Iris pigment epithelial cell (primary cell): Measurements from ENCODE around the gene TJP2.

Experiments used
- DNase-seq: peaks from one replicate; pipeline ENCODE4 v3.0.0-alpha.2; 2011; ENCODE audit warnings: low read depth

Gene TJP2

DNA sequence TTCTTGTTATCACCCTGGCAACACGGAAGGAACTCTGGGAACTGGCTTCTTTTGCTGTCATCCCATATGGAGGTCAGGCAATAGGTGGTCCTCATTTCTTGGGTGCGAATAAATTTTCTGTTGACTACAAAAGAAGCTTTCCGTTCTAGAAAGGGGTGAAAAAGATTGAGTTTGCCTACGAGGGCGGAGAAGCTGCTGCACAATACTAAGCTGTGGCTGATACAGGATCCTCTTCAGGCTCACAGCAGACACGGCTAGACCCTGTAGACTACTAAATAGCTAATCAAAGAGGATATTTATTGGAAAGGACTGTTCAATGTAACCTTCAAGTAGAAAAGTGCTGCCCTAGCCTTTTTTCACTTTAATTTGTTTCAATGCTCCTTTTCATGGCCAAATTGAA is 58.1 kb downstream of the TJP2 start:
- no peak for DNase-seq

DNA sequence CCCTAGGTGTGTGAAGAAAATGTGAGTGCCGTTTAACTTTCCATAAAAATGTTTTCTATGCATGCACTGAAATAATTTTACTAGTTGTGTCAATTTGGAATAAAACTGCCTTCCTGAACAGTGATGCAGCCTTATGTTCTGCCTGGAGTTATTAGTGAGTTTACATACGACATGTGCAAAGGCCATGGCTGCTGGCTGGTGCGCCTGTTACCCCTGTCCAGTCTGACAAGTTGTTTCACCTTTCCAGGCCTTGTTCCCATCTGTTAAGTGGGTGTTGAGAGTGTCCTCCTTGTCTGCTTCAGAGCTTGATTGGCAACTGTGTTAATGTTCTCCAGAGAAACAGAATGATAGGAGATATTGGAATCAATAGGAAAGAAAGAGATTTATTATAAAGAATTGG is 60.6 kb downstream of the TJP2 start:
- DNase-seq, result no peak

DNA sequence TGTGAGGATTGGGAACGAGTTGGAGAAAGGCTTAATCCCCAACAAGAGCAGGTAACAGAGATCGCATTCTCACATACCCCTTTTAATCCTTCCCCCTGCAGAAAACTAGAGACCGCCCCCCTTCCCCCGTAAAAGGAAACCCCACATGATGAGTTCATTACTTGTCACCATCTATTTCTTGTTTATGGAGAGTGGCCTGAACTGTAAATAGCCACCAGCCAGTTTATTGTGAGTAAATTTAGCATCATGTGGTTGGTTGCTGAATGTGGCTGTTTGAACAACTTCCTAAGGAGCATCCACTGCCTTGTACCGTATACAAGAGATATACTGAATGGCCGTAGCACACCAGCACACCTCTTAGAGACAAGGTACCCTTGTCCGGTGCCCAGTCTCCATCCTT is 62.1 kb downstream of the TJP2 start:
- DNase-seq, result no peak

DNA sequence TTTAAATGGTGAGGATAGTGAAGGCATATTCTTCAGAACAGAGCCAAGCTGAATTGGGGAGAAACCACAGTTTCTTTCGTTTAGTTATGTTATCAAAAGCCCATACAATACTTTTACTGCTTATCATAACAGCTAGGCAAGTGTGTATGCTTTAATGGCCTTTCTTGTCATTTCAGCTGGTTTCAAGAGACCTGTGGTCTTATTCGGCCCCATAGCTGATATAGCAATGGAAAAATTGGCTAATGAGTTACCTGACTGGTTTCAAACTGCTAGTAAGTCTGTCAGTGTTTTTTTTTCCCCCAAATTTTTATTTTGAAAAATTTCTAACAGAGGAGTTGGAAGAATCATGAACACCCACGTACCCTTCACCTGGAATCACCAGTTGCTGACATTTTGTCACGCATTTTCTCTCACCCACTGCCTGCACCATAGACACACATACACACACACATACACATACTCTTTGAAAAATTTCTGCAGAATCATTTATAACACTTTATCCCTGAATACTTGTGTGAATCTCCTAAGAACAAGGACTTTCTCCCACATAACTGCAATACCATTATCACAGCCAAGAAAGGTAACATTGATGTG is 63.7 kb downstream of the TJP2 start:
- no peak for DNase-seq

DNA sequence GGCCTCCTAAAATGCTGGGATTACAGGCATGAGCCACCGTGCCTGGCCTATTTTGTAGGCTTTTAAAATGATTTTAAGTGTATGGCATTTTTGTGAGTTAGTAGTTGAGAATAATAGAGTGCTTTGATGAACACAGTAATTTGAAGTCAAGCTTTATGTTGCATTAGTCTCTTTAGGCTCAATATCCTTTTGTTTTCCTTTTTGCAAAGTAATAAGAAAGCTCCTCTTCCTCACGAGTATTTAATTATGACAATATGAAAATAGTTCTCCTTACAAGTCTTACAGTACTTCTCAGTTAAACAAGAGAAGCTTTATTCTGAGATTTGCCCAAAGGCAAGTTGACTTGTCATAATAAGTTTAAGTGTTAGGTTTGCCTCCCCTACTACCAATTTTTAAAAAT is 69.0 kb downstream of the TJP2 start:
- no peak for DNase-seq

DNA sequence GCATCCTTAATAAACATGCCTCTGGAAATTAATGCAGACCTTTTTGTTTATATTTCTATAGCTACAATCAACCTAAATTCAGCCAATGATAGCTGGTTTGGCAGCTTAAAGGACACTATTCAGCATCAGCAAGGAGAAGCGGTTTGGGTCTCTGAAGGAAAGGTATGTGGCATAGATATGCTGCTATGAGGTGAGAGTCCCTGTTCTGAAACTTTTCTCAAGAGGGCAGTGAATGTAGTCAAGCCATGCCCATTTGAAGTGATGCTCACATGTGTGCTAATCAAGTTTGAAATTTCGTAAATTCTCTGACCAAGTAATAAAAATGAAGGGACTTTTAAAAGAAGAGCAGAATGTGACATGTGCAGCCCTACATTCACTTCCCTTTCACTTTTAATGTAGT is 72.6 kb downstream of the TJP2 start:
- no peak for DNase-seq

DNA sequence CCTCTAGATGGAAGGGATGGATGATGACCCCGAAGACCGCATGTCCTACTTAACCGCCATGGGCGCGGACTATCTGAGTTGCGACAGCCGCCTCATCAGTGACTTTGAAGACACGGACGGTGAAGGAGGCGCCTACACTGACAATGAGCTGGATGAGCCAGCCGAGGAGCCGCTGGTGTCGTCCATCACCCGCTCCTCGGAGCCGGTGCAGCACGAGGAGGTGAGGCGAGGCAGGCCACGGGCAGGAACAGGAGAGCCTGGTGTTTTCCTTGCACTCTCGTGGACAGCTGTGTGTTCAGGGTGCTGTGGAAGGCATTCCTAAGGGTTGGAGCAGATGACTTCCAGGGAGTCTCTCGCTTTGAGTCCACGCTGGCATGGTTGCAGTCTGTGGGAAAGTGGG is 73.9 kb downstream of the TJP2 start:
- DNase-seq, result no peak

DNA sequence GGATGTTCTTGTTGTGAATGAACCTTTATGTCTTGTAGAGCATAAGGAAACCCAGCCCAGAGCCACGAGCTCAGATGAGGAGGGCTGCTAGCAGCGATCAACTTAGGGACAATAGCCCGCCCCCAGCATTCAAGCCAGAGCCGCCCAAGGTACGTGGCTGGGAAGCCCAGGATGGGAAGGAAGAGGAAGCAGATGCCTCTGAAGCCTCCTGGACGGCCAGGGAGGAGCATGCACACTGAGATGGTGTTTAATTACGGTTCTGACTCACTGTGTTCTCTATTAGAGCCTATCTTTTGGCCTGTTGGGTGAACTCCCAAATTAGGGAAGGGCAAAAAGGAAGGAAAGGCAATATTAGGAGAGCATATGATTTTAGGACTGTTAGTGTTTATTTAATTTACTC is 75.3 kb downstream of the TJP2 start:
- DNase-seq, result peak; percentile 14

DNA sequence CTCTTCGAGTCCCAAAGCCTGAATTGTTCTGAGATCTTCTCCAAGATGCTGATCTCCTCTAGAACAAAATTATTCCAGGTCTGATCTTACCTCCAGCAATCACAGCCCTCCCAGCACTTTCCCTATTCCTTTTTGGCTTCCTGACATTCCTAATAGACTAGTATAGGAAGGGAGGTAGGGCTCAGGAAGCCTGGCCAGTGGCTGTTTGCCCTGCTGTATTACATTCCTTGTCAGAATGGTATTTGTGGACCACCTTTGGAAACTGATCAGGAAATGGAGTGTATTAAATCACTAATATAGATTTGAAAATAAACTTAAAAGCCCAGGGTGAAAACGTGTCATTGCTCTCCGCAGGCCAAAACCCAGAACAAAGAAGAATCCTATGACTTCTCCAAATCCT is 76.6 kb downstream of the TJP2 start:
- DNase-seq, result no peak

DNA sequence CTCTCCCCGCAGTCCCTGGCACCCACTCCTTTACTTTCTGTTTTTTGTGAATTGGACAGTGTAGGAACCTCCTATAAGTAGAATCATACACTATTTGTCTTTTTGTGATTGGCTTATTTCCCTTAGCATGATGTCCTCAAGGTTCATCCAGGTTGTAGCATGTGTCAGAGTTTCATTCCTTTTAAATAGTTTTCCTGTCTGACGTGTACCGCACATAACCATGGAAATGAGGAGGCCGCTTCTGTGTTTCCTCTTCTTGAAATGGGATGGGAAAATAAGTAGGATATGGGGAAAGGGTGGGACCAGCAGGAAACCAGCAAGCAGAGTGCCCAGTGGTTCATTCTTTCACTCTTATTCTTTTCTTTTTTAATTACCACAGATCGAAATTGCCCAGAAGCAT is 78.4 kb downstream of the TJP2 start:
- DNase-seq, result no peak

DNA sequence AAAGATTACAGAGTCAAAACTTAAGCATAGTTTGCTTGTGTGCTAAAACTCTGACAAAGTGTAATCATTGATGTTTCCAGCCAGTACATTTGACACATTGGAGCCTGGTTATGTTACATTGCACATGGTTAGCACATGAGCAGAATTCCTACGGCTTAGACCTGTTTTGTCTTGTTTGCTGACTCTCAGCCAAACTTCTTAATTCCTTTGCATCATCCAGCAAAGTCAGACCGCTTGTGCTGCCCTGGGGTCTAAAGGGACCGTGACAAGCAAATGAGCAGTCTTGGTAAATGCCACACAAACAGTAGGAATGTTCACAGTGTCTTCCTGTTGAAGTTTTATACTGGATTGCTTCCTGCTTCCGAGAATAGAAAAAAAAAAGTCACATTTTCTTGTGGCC is 79.0 kb downstream of the TJP2 start:
- peak; percentile 54 for DNase-seq

DNA sequence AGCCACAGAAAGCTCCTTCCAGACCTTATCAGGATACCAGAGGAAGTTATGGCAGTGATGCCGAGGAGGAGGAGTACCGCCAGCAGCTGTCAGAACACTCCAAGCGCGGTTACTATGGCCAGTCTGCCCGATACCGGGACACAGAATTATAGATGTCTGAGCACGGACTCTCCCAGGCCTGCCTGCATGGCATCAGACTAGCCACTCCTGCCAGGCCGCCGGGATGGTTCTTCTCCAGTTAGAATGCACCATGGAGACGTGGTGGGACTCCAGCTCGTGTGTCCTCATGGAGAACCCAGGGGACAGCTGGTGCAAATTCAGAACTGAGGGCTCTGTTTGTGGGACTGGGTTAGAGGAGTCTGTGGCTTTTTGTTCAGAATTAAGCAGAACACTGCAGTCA is 80.1 kb downstream of the TJP2 start:
- DNase-seq, result no peak

DNA sequence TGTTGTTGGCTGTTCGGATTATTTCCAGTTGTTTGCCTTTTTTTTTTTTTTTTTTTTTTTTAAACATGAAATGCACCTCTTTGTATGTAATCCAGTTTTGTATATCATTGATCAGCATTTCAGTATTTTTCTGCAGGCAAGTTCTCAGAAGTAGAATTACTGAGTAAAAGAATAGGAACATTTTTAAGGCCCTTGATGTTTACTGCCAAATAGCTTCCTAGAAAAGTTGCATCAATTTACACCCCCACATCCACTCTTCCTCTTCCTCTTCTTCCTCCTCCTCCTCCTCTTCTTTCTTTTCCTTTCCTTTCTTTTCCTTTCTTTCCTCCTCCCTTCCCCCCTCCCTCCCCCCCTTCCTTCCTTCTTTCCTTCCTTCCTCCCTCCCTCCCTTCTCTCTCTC is 81.5 kb downstream of the TJP2 start:
- DNase-seq, result no peak

DNA sequence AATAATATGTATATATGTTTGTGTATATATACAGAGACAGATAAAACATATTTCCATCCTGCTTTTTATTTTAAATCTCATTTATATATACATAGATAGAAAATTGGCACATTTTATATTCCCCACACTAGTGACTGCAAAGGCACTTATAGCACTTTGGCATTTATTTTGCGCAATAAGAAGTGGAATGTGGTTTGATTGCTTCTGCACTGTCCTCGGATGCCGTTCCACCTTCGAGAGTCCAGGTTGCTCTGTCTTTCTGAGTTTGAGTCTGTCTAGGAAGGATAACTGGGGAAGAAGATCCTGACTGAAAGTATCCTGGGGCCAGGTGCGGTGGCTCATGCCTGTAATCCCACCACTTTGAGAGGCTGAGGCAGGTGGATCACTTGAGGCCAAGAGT is 84.5 kb downstream of the TJP2 start:
- DNase-seq, result no peak

DNA sequence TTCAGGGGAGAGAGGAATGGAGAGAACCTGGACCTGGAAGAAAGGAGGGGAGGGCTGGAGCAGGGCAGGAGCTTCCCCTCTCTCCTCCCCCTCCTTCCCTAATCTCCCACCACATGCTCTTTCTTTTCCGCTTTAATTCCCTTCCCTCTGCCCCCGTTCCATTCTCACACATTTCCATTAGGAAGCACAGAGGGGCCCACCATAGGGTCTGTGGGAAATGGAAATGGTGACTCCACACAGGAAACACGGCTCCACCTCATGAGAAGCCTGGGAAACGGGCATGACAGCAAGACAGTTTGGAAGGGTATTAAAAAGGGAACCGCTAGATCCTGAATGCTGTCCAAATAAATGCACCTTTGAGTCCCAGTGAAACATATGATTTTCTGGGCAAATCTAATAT is 86.1 kb downstream of the TJP2 start:
- DNase-seq, result no peak

DNA sequence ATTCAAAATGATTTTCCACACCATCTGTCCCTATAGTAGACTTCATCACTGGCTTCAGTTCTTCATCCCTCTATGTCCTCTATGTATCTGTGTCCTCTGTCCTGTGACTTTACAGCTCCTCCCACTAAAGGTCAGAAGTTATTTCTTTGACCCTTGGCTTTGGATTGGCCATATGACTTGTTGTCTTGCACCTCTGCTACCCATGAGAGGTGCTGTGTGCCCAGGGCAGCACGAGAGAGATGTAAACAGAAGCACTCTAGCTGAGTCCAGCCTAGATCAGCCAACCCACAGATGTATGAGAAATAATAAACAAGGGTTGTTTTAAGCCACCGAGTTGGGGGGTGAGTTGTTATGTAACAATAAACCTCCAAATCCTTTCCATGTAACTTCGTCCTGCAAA is 87.6 kb downstream of the TJP2 start:
- DNase-seq, result no peak

DNA sequence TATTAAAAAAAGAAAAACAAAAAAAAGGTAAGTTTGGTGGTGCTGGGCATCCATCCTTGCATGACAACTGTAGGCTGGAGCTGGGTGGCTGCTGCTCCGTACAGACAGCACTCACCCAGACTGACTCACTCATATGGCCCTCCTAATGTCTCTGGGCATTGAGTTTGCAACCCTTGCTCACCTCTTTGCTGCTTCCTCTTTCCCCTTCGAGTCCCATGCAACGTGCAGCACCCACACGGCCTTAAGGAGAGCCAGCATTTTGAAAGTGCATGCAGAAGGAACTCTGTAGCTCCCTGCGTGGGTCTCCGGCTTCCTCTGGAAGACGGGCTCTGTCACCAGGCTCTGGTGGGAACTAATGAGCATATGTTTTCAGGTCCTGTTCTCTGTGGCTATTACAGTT is 90.4 kb downstream of the TJP2 start:
- no peak for DNase-seq

DNA sequence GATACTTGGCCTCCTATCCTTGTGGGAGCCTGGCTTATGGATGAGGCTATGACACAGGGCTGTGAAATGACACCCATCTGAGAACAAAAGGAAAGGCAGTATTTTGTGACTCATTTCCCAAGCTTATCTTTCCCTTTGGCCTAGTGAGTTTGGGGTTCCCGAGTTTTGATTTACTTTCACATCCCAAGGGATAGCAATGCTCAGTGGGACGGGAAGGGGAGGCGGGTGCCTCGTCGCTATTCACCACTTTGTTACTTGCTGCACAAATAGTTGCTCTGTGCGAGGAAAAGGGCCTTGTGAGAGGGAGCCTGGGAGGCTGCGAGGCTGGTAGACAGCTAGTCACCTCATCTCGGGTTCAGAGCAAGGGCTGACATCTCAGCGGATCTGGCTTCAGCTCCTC is 91.8 kb downstream of the TJP2 start:
- DNase-seq, result peak; percentile 12

DNA sequence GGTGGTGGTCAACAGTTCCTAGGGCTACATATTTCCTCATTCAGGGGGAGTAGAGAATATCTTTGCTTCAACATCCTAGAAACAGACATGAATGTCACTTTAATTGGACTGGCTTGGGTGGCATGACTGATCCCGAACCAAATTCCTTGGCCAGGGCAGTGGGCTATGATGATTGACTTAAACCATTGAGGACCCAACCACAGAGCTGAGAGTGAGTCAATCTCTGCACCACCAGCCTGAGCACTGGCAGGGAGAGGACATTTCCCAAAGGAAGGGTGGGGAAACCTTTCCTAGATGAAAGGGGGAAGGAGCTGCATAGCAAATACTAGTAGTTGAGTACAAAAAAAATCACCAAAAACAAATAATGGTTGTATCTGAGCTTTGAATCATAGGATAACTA is 98.1 kb downstream of the TJP2 start:
- no peak for DNase-seq

DNA sequence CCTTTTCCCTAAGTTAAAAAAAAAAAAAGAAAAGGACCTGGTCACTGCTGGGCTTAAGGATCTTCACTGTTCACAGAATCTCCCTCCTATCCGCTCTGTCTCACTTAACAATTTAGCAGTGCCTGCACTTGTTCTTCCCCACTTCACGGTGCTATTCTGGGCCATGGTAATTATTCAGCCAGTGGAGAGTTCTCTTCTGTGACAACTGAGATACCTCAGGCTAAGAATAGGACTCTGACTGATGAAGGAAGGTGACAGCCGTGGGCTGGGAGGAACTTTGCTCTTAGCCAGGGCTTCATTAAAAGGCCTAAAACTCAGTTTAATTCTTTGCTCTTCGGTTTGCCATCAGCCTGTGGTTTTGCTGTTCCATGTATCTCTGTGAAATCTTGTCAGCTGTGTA is 99.1 kb downstream of the TJP2 start:
- DNase-seq, result no peak

DNA sequence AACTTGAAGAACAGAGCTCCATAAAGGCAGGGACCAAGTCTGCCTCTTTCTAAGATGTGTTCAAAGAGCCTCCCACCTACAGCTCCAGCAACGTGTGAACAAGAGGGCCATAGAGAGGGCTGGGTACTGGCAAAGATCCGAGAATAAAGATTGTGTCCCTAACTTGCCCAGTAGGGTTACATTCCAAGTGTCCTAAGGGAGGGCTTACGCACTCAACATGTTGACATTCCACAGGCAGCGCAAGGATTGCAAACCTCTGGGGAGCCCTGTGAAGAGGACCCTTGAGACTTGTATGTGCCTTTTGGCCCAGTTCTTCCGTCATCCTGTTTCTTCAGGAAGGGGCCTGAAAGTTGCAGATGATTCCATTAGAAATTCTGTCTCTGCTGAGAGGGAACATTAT is 102.7 kb downstream of the TJP2 start:
- DNase-seq, result no peak

DNA sequence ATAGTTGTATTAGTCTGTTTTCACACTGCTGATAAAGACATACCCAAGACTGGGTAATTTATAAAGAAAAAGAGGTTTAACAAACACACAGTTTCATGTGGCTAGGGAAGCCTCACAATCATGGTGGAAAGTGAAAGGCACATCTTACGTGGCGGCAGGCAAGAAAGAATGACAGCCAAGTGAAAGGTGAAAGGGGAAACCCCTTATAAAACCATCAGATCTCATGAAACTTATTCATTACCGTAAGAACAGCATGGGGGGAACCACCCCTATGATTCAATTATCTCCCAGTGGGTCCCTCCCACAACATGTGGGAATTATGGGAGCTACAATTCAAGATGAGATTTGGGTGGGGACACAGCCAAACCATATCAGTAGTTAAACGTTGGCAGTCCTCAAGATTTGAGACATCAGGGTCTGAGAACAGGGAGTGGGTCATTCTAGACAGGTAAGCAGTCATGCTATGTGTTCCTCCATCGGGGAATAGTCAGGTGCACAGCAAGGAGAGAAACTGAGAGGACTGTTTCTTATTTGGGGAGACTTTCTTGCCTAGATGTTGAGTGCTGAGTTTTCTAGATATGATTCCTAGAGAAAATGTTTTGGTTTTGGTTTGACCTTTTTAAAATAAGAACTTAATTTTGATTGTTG is 105.1 kb downstream of the TJP2 start:
- DNase-seq, result no peak

DNA sequence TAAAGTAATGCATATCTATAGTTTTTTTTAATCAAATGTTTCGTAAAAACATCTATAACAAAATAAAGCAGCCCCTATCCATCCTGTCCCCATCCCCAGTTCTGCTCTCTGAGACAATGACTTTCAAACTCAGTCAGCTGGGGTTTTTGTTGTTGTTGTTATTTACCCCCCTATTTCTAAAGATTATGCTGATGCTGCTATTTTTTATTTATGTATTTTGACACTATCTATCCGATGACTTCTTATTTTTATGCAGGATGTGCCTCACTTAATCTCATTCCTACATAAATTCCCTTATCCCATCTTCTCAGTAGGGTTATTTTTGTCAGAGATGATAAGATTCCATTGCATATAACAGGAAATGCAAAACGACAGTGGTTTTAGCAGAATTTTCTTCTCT is 105.7 kb downstream of the TJP2 start:
- DNase-seq, result no peak

DNA sequence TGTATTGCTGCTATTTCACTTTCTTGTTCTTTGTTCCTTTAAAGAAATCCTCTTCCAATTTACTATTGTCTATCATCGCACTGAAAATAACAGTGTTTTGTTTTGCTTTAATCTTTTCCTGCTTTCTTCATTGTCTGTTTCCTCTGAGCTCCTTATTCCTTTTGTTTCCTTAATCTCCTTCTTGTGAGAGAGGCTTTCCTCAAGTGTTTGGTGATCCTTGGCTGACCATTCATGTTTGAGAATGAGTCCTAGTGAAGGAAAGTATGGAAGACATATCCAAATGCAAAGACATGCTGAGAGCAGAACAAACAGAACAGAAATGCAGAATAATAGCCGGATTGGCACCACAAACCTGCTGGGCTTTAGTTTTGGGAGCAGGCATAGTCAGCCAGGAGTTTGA is 108.9 kb downstream of the TJP2 start:
- DNase-seq, result no peak

DNA sequence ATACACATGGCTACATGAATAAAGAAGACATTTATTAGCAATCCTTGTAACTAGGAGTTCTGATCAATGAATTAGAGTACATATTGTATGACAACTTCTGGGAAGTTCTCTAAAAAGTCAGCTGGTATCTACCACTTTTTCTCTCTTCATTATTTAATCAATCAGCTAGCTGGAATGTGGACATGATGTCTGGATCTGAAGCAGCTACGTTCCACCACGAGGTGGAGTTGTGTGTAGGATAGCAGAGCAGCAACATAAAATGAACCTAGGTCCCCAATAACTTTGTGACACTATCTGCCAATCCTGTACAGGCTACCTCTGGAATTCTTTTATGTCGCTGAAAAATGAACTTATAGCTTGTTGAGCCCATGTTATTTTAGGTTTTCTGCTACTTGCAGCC is 118.0 kb downstream of the TJP2 start:
- no peak for DNase-seq
